ENCODE data around the gene FIS1.

The FIS1 gene

DNA sequence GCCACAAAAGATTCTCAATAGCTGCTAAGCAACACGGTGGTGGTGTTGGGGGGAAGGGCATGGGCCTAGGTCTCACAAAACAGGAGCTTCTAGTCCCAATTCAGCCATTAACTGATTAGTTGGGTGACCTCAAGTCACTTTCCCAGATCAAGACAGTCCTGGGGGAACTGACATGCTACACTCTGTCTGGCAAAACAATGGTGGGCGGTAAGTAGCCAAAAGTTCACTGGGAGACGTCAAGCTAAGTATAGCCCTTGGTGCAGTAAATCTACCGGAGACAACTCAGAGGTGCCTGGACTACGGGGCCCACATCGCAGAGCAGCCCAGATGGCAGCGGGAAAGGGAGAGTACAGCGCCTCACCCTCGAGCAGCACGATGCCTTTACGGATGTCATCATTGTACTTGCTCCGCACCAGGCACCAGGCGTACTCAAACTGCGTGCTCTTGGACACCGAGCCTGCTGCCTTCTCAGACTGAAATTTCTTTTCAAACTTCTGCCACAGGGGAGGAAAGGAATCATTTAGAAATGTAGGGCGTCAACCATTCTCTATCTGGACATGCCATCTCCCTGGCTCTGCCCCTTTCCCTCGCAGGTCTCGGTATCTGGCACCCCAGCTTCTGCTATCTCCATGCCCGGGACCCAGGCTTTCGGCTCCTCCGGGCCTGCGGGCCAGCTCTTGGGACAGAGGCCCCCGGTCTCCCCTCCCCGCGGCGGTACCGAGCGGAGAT lies 1.1 kb downstream of the FIS1 start:
- DNase-seq, result no peak
- TF ChIP-seq EZH2 (IDR thresholded peaks at IDR 0.05; ENCODE audit: borderline replicate concordance, low read depth, low read length, severe bottlenecking), result no peak
- TF ChIP-seq, protein P1, sequence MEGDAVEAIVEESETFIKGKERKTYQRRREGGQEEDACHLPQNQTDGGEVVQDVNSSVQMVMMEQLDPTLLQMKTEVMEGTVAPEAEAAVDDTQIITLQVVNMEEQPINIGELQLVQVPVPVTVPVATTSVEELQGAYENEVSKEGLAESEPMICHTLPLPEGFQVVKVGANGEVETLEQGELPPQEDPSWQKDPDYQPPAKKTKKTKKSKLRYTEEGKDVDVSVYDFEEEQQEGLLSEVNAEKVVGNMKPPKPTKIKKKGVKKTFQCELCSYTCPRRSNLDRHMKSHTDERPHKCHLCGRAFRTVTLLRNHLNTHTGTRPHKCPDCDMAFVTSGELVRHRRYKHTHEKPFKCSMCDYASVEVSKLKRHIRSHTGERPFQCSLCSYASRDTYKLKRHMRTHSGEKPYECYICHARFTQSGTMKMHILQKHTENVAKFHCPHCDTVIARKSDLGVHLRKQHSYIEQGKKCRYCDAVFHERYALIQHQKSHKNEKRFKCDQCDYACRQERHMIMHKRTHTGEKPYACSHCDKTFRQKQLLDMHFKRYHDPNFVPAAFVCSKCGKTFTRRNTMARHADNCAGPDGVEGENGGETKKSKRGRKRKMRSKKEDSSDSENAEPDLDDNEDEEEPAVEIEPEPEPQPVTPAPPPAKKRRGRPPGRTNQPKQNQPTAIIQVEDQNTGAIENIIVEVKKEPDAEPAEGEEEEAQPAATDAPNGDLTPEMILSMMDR (IDR thresholded peaks at IDR 0.05; ENCODE audit: borderline replicate concordance, extremely low read depth, low read length, poor library complexity, severe bottlenecking), result no peak

DNA sequence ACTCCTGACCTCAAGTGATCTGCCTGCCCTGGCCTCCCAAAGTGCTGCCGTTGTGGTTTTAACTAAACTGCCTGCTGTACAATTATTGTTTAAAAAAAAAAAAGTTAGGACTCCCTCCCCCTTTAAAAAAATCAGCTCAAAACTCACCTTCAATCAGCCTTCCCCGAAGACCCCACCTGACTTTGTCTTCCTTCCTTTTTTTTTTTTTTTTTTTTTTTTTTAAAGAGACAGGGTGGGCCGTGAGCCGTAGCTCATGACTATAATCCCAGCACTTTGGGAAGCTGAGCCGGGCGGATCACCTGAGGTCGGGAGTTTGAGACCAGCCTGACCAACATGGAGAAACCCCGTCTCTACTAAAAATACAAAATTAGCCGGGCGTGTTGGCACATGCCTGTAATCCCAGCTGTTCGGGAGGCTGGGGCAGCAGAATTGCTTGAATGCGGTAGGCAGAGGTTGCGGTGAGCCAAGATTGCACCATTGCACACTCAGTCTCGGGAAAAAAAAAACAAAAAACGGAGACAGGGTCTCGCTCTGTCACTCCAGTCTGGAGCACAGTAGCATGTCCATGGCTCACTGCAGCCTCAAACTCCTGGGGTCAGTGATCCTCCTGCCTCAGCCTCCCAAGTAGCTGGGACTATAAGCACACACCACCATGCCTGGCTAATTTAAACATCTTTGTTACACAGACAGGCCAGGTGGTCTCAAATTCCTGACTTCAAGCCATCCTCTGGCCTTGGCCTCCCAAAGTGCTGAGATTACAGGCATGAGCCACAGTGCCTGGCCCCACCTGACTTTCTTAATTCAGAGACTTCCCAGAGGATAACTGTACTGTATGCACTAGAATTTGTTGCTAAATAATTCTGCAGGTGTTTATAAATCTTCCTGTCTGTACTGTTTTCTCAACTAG lies 3.2 kb downstream of the FIS1 start:
- H3K79me2 ChIP-seq (ENCODE audit: insufficient read depth, low read length), result peaks cover 49% of the 10 kb centered on the region
- no peak overlapping the region for H3K27ac ChIP-seq (ENCODE audit: low read length)
- H4K20me1 ChIP-seq (ENCODE audit: insufficient read depth, low read length), result peaks cover 21% of the 10 kb centered on the region
- no peaks in the 10 kb centered on the region for H3K9me3 ChIP-seq (ENCODE audit: insufficient read depth, low read length, severe bottlenecking)
- no peak for TF ChIP-seq EZH2 (IDR thresholded peaks at IDR 0.05; ENCODE audit: borderline replicate concordance, low read depth, low read length, severe bottlenecking)
- TF ChIP-seq, protein P1 (IDR thresholded peaks at IDR 0.05; ENCODE audit: borderline replicate concordance, extremely low read depth, low read length, poor library complexity, severe bottlenecking), result no peak
- no peak for ATAC-seq (ENCODE audit: insufficient read depth, low read depth)
- H3K4me2 ChIP-seq (ENCODE audit: insufficient read depth, low read length), result no peak overlapping the region
- no peak overlapping the region for H2AFZ ChIP-seq (ENCODE audit: low read depth, low read length)
- no peaks in the 10 kb centered on the region for H3K27me3 ChIP-seq (ENCODE audit: insufficient read depth, low read length, poor library complexity)
- DNase-seq, result no peak
- H3K4me3 ChIP-seq (ENCODE audit: low read depth in 1 of 2, low read length in 2 of 2), result no peak overlapping the region
- peaks cover 33% of the 10 kb centered on the region for H3K4me1 ChIP-seq (ENCODE audit: insufficient read depth, low read length)
- H3K36me3 ChIP-seq (ENCODE audit: insufficient read depth, low read length), result peaks cover 50% of the 10 kb centered on the region
- no peak overlapping the region for H3K9ac ChIP-seq (ENCODE audit: low read depth, low read length)

More for the DNA sequence above, 1.1 kb downstream of the FIS1 start:
- Histone ChIP-seq H3K4me1 (ENCODE audit: insufficient read depth, low read length) (peaks cover 35% of the 10 kb centered on the region), H3K4me3 (ENCODE audit: low read depth in 1 of 2, low read length in 2 of 2) (peak overlapping the region; percentile 71 to 79), H3K36me3 (ENCODE audit: insufficient read depth, low read length) (peaks cover 32% of the 10 kb centered on the region), H4K20me1 (ENCODE audit: insufficient read depth, low read length) (peaks cover 20% of the 10 kb centered on the region), H3K27me3 (ENCODE audit: insufficient read depth, low read length, poor library complexity) (no peaks in the 10 kb centered on the region), H3K27ac (ENCODE audit: low read length) (peak overlapping the region; percentile 95), H2AFZ (ENCODE audit: low read depth, low read length) (peak overlapping the region; percentile 94), H3K4me2 (ENCODE audit: insufficient read depth, low read length) (peak overlapping the region; percentile 76), H3K79me2 (ENCODE audit: insufficient read depth, low read length) (peaks cover 66% of the 10 kb centered on the region), H3K9ac (ENCODE audit: low read depth, low read length) (peak overlapping the region; percentile 71), H3K9me3 (ENCODE audit: insufficient read depth, low read length, severe bottlenecking) (no peaks in the 10 kb centered on the region)
- ATAC-seq (ENCODE audit: insufficient read depth, low read depth), result no peak

DNA sequence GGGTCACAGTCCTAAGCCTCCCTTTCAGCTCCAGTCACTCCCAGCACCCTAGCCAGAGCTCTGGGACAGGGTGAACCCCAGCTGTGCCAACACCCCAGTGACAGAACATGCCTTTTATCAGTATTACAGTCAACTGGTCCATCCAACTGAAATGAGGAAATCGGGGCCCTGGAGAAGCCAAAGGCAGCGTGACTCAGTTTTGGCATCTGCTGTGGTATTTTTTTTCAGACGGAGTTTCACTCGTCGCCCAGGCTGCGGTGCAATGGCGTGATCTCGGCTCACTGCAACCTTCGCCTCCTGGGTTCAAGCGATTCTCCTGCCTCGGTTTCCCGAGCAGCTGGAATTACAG lies 3.9 kb downstream of the FIS1 start:
- H3K36me3 ChIP-seq (ENCODE audit: insufficient read depth, low read length), result peaks cover 52% of the 10 kb centered on the region
- H3K27me3 ChIP-seq (ENCODE audit: insufficient read depth, low read length, poor library complexity), result no peaks in the 10 kb centered on the region
- H3K27ac ChIP-seq (ENCODE audit: low read length), result no peak overlapping the region
- no peak overlapping the region for H3K9ac ChIP-seq (ENCODE audit: low read depth, low read length)
- H3K9me3 ChIP-seq (ENCODE audit: insufficient read depth, low read length, severe bottlenecking), result no peaks in the 10 kb centered on the region
- ATAC-seq (ENCODE audit: insufficient read depth, low read depth) (no peak), DNase-seq (no peak)
- peaks cover 21% of the 10 kb centered on the region for H4K20me1 ChIP-seq (ENCODE audit: insufficient read depth, low read length)
- H3K4me1 ChIP-seq (ENCODE audit: insufficient read depth, low read length), result peaks cover 26% of the 10 kb centered on the region
- H3K4me3 ChIP-seq (ENCODE audit: low read depth in 1 of 2, low read length in 2 of 2), result no peak overlapping the region
- TF ChIP-seq, protein P1 (IDR thresholded peaks at IDR 0.05; ENCODE audit: borderline replicate concordance, extremely low read depth, low read length, poor library complexity, severe bottlenecking), result no peak
- TF ChIP-seq EZH2 (IDR thresholded peaks at IDR 0.05; ENCODE audit: borderline replicate concordance, low read depth, low read length, severe bottlenecking), result no peak
- H3K79me2 ChIP-seq (ENCODE audit: insufficient read depth, low read length), result peaks cover 44% of the 10 kb centered on the region
- no peak overlapping the region for H3K4me2 ChIP-seq (ENCODE audit: insufficient read depth, low read length)
- H2AFZ ChIP-seq (ENCODE audit: low read depth, low read length), result no peak overlapping the region

All from DND-41 (cell line).